GM19463 (cell line): Measurements from ENCODE around the gene SHKBP1.

ENCODE experiments used
- ATAC-seq: cut with Tn5 transposase; IDR thresholded peaks from one replicate; pipeline ENCODE4 v1.9.1; 2021; ENCODE audit warnings: mild to moderate bottlenecking, moderate library complexity; ENCODE audit not compliant: unreplicated experiment

SHKBP1 gene

GRCh38 chr19:40629346-40629745 is 52.7 kb downstream of the SHKBP1 start:
- ATAC-seq: no peak

- ATAC-seq: no peak
Observed at GRCh38 chr19:40630571-40631160, 54.0 kb downstream of the SHKBP1 start.

- no peak for ATAC-seq
Observed at GRCh38 chr19:40632311-40633036, 55.8 kb downstream of the SHKBP1 start.

GRCh38 chr19:40633207-40633606 is 56.5 kb downstream of the SHKBP1 start:
- no peak for ATAC-seq

GRCh38 chr19:40638327-40638726 is 61.7 kb downstream of the SHKBP1 start:
- no peak for ATAC-seq

- no peak for ATAC-seq
Observed at GRCh38 chr19:40639638-40639982, 62.9 kb downstream of the SHKBP1 start.

GRCh38 chr19:40640744-40641143 is 64.1 kb downstream of the SHKBP1 start:
- no peak for ATAC-seq
